Ascending aorta (tissue), 2 donors: ENCODE results near the gene CCL8. TPM values are rescaled to one million over a fixed set of nuclear protein-coding genes. Genes with fewer than 3 reads are reported as not detected.

Source experiments
- DNase-seq, 2 donors: peaks; one replicate each; pipeline ENCODE4 v3.0.0-alpha.2; 2019; ENCODE audit warnings: low spot score in 2 of 2
- H3K27ac ChIP-seq, 2 donors: fragments of 200-600 bp; sonication (generic); one replicate each; pipeline ENCODE4 v1.5.1; 2016 to 2017; ENCODE audit warnings: mild to moderate bottlenecking in 1 of 2
- H3K27me3 ChIP-seq: fragments of 200-600 bp; sonication (generic); one replicate; pipeline ENCODE4 v1.5.1; 2017
- H3K36me3 ChIP-seq, 2 donors: fragments of 200-600 bp; sonication (generic); one replicate each; pipeline ENCODE4 v1.5.1; 2016
- H3K4me1 ChIP-seq, 2 donors: fragments of 200-600 bp; sonication (generic); one replicate each; pipeline ENCODE4 v1.5.1; 2016 to 2017; ENCODE audit warnings: mild to moderate bottlenecking in 1 of 2
- H3K4me3 ChIP-seq, 2 donors: fragments of 200-600 bp; sonication (generic); one replicate each; pipeline ENCODE4 v1.5.1; 2016 to 2017; ENCODE audit warnings: mild to moderate bottlenecking in 1 of 2
- H3K9me3 ChIP-seq, 2 donors: fragments of 200-600 bp; sonication (generic); one replicate each; pipeline ENCODE4 v1.5.1; 2016
- intact Hi-C: fragments of 100-400 bp; cut with DNase I; formaldehyde crosslinking; loops from one replicate; pipeline ENCODE4 v1.15.1; 2023
- total RNA-seq: library from RNA; depleted of rRNA; stranded (reverse); fragments of >200 nt; gene quantifications from one replicate; pipeline ENCODE4 v1.1.0, GENCODE V29; 2016
- TF ChIP-seq, protein P1 (sequence below), 3 experiments: fragments of 200-600 bp in 2 of 3; fragments of 450-650 bp in 1 of 3; sonication (generic) in 2 of 3; IDR thresholded peaks; one replicate each; pipeline ENCODE4 v1.5.1; 2016 to 2019; ENCODE audit warnings: antibody characterized with exemption in 3 of 3, mild to moderate bottlenecking in 1 of 3, moderate library complexity in 1 of 3

CCL8 gene
- total RNA-seq, 1 donor from 2014 or later = not detected

GRCh38 chr17:34366010-34366409 is 46.8 kb downstream of the CCL8 start:
- TF ChIP-seq, protein P1, sequence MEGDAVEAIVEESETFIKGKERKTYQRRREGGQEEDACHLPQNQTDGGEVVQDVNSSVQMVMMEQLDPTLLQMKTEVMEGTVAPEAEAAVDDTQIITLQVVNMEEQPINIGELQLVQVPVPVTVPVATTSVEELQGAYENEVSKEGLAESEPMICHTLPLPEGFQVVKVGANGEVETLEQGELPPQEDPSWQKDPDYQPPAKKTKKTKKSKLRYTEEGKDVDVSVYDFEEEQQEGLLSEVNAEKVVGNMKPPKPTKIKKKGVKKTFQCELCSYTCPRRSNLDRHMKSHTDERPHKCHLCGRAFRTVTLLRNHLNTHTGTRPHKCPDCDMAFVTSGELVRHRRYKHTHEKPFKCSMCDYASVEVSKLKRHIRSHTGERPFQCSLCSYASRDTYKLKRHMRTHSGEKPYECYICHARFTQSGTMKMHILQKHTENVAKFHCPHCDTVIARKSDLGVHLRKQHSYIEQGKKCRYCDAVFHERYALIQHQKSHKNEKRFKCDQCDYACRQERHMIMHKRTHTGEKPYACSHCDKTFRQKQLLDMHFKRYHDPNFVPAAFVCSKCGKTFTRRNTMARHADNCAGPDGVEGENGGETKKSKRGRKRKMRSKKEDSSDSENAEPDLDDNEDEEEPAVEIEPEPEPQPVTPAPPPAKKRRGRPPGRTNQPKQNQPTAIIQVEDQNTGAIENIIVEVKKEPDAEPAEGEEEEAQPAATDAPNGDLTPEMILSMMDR (IDR thresholded peaks at IDR 0.05) = no peak
- Histone ChIP-seq H3K27me3 (no peaks in the 10 kb centered on the region), H3K9me3 (no peaks in the 10 kb centered on the region), H3K4me3 (no peak overlapping the region), H3K4me1 (no peaks in the 10 kb centered on the region), H3K27ac (no peak overlapping the region), H3K36me3 (no peaks in the 10 kb centered on the region)
- DNase-seq = no peak
- intact Hi-C loops = no loop called here

DNA sequence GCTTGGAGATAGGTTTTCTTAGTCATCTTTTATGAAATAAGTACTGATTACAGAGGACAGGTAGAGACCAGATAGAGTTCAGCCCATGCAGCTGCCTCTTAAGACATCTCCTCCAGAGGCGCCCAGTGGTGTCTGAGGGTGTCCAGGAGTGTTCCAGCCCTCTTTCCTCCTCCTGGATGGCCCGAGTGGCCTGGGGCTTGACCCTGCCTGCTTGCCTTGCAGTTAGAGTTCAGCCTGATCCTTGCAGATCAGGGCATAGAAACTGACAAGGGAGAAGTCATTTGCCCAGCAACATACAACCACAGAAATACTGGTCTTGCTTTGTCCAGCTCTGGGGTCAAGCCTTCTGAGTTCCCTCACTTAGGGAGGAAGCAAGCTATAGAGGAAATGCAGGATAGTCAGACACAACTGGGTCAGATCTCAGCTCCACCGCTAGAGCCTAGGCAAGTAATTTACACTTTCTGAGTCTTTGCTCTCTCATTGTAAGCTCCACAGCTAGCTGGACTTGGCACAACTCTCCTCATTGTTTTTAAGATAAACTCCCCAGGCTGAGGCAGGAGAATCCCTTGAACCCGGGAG is 47.4 kb downstream of the CCL8 start:
- TF ChIP-seq, protein P1 (IDR thresholded peaks at IDR 0.05) = no peak
- H3K4me3 ChIP-seq = no peak overlapping the region
- no peaks in the 10 kb centered on the region for H3K4me1 ChIP-seq
- H3K36me3 ChIP-seq = no peaks in the 10 kb centered on the region
- no peaks in the 10 kb centered on the region for H3K27me3 ChIP-seq
- no peak for DNase-seq
- H3K27ac ChIP-seq = no peak overlapping the region
- no peaks in the 10 kb centered on the region for H3K9me3 ChIP-seq
- intact Hi-C loops = no loop called here

- Histone ChIP-seq H3K27ac (no peak overlapping the region), H3K4me3 (no peak overlapping the region), H3K4me1 (no peaks in the 10 kb centered on the region), H3K36me3 (no peaks in the 10 kb centered on the region), H3K9me3 (no peaks in the 10 kb centered on the region), H3K27me3 (no peaks in the 10 kb centered on the region)
- DNase-seq = no peak
- TF ChIP-seq, protein P1 (IDR thresholded peaks at IDR 0.05) = no peak
- intact Hi-C loops = no loop called here
These were observed 48.4 kb downstream of the CCL8 start for GRCh38 chr17:34367486-34368195.

GRCh38 chr17:34368196-34368945 is 49.1 kb downstream of the CCL8 start:
- TF ChIP-seq, protein P1 (IDR thresholded peaks at IDR 0.05) = no peak
- no peak overlapping the region for H3K4me3 ChIP-seq
- intact Hi-C loops = no loop called here
- no peaks in the 10 kb centered on the region for H3K4me1 ChIP-seq
- no peaks in the 10 kb centered on the region for H3K9me3 ChIP-seq
- no peaks in the 10 kb centered on the region for H3K36me3 ChIP-seq
- H3K27ac ChIP-seq = no peak overlapping the region
- no peaks in the 10 kb centered on the region for H3K27me3 ChIP-seq
- no peak for DNase-seq

DNA sequence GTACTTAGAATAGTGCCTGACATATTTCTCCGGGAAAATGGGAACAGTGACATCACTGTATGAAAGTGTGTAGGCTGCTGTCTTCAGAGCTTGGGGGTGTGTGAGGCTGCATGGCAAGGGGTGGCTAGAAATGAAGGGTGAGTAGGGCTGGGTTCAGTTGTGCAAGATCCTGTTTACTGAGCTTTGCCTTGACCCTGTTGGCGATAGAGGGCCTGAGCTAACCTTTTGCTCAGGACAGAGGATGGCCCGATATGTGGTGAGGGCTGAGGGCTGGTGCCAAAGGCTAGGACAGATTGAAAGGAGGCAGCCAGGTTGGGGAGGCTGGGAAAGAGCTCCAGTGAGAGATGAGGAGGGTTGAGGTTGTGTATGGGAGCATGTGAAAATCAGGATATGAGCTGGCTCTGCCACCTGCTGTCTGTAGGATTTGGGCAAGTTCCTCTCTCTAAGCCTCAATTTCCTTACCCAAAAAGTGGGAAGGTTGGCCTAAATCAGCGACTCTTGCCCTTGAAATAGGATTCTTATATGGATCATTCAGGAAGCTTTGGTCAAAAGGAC is 49.8 kb downstream of the CCL8 start:
- intact Hi-C loops = no loop called here
- no peaks in the 10 kb centered on the region for H3K9me3 ChIP-seq
- no peak overlapping the region for H3K27ac ChIP-seq
- TF ChIP-seq, protein P1 (IDR thresholded peaks at IDR 0.05) = no peak
- no peak overlapping the region for H3K4me3 ChIP-seq
- no peaks in the 10 kb centered on the region for H3K27me3 ChIP-seq
- H3K4me1 ChIP-seq = no peaks in the 10 kb centered on the region
- no peaks in the 10 kb centered on the region for H3K36me3 ChIP-seq
- no peak for DNase-seq
